GM18873 (cell line): ENCODE measurements around the gene SLC22A3.

Experiments used
- ATAC-seq: cut with Tn5 transposase; IDR thresholded peaks from one replicate; pipeline ENCODE4 v1.9.1; 2021; ENCODE audit warnings: mild to moderate bottlenecking, moderate library complexity, moderate number of reproducible peaks; ENCODE audit not compliant: unreplicated experiment, low FRiP score

Gene SLC22A3

GRCh38 chr6:160333841-160334240 lies 14.3 kb upstream of the SLC22A3 start:
- ATAC-seq = no peak

- ATAC-seq = no peak
These were observed 12.0 kb upstream of the SLC22A3 start for GRCh38 chr6:160336200-160336599.

DNA sequence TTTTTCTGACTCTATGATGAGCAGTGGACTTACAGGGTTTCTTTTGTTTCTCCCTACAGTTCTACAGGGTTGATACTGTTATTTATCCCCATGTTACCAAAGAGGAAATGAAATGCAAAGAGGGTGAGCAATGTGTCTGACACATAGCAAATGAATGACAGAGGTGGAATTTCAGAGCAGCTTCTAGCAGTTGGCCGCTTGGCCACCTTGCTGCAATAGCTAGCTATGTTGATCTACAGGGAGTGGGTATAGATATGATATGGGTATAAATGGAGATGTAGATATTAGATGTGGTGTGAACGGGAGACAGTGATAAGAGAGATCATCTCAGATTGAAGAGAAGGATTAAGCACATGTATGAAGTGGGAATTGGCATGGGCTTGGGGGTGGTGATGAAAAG lies 10.9 kb upstream of the SLC22A3 start:
- no peak for ATAC-seq

- no peak for ATAC-seq
These were observed 10.2 kb upstream of the SLC22A3 start for GRCh38 chr6:160337991-160338390.

- no peak for ATAC-seq
These were observed 5.0 kb upstream of the SLC22A3 start for GRCh38 chr6:160343144-160343543.

DNA sequence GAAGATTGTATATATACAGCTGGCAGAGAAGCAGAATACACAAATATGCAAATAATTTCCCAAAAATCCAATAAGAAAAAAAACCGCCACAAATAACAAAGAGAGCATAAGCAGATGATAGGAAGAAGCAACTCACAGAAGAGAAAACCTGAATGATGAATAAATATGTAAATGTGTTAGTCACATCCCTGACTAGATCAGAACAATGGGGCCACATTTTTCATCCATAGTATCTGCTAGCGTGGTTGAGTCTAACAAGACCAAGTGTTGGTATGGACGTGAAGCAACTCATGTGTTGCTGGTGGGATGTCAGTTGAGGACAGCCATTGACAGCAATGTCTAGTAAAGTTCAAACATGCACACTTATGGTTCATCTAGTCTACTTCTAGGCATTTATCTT lies 3.9 kb upstream of the SLC22A3 start:
- no peak for ATAC-seq

- no peak for ATAC-seq
These were observed 637 bp upstream of the SLC22A3 start for GRCh38 chr6:160347259-160348222.

GRCh38 chr6:160349020-160349441 lies 853 bp downstream of the SLC22A3 start:
- ATAC-seq = no peak

- ATAC-seq = no peak
These were observed 1.7 kb downstream of the SLC22A3 start for GRCh38 chr6:160349814-160350350.

GRCh38 chr6:160353950-160354496 lies 5.8 kb downstream of the SLC22A3 start:
- ATAC-seq = no peak

DNA sequence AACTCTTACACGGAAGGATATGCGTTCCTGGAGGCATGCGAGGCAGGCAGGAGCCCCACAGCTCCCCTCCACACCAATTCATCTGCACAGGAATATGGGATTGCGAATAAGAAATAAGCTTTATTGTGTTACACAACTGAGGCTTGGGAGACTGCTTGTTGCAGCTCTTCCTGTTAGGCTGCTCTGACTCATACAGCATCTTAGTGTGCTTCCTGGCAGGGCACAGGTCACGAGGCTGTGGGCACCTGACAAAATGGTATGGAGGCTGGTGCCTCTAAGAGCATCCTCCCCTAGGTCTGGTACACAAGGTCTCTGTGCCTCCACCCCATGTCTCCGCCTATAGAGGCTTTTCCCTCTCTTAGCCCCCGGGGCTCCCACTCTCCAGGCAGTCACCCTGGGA lies 6.8 kb downstream of the SLC22A3 start:
- no peak for ATAC-seq

GRCh38 chr6:160356074-160356744 lies 8.0 kb downstream of the SLC22A3 start:
- no peak for ATAC-seq

DNA sequence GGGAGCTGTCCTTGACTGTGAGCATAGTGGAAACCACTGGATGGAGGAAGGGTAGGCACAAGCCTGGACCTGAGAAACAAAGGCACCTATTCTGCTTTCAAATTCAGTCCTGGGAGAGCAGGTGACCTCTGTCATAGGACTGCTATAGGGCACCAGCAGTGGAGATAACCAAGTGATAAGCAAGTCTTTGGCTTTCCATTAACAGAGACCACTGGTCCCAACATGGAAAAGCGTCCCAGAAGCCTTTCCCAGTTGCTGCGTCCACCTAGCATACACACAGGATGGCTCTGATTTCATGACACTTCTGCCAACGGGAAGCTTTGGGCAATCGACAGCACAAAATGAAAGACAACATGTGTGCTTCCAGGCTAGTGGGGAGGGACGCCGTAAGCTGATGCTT lies 8.9 kb downstream of the SLC22A3 start:
- ATAC-seq = no peak

DNA sequence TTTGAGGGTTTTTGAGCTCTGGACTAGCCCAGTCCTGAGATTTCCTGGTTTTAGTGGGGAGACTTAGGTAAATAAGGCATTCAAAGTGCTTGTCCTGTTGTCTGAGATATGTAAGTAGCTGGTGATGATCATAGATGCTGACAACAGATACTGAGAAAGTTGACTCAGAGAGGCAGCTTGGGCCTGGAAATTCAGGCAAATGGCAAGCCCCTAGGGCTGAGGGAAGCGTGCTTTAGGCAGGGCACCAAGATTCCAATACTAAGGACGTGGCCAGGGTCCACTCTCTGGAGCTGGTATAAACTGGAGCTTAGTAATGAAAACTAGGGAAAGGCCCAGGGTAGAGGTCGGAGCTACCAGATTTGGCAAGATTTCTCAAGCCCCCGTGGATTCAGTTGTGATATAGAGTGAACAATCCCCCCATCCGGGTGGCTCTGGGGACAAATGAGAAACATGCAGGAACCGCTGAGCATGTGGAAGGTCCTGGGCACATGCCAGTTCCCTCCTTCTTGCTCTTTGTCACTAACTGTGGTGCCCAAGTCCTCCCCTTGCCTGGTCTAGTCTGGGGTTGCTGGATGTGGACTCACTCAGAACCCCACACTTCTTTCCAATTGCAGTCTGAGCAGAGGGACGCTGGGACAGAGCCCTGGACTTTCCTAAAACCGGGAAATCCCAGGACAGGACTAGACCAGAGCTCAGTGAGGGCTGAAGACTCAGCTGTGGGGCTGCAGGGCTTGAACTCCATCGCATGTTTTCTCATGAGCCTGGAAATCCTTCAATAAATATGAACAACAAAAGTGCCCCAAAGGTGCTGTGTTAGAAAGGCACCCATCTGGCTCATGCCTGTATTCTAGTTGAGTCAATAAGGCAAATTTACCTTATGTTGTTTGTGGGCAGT lies 10.3 kb downstream of the SLC22A3 start:
- ATAC-seq = no peak

DNA sequence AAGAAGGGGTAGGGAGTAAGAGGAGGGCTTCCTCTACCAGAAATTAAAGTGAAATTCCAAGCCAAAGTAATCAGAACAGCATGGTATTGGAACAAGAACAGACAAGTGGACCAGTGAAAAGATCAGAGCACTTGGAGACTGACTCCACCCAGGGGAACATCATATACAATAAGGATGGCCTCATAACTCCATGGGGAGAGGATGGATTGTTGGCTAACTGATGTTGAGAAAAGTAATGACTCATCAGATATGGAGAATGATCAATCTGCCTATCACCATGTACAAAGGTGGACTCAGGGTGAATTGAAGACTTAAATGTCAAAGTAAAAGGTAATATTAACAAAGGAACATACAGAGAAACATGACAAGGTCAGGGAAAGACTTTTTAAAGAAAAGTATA lies 12.8 kb downstream of the SLC22A3 start:
- no peak for ATAC-seq

GRCh38 chr6:160362556-160362955 lies 14.4 kb downstream of the SLC22A3 start:
- no peak for ATAC-seq

DNA sequence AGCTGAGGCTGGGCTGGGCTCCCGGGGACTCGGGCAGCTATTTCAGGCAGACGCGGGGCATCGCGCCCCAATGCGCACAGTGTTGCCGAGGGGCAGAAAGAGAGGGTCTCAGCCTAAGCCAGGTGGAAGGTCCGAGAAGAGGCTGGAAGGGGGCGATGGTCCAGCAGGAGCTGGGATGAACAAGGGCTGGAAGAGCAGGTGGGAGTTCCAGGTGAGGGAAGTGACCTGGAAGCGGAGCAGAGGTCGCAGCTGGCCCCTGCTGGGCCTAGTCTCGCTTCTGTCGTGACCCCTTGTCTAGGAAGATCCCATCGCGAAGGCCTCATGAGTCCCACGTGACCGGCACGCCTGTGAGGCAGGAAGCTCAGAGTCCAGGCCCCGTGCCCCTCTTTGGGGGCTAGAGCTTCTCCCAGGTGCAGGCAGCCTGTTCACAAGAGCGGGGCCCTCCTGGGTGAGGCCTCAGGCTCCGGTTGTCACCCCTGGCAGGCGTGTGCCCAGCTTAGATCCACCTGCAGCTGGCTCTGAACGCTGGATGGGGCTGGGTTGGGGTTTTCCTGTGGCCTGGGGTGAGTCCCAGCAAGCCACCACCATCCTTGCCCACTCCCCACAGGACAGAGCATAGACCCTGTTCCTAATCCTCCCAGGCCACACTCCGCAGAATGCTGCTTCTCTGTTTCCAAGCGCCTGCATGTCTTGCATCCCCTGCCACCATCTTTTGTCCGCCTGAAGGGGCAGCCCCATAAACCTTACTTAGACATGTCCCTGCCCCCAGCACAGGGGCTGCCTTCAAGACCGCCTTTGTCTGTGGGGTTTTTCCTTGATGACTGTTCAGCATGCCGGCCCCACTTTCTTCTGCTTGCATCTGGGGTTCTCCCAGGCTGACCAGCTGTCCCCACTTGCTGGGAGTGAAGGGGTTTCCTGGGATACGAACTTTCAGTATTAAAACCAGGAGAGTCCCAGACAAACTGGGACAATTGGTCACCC lies 15.1 kb downstream of the SLC22A3 start:
- no peak for ATAC-seq

DNA sequence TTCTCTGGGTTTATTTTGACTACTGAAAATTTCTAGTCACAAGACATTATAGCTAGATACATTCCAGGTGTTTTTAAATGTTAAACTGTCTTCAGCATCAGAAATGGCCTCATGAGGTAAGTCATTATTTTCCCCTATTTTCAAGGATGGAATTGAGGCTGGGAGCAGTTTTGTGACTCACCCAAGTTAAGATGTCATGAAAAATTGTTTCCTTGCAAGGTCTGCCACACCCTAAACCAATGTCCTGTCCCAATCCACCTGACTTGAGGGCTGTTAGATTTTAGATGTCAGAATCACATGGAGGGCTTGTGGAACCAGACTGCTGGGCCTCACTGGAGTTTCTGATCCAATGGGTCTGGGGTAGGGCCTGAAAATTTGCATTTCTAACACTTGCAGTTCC lies 16.9 kb downstream of the SLC22A3 start:
- no peak for ATAC-seq
